CD1c-positive myeloid dendritic cell (primary cell): ENCODE measurements around the gene FSTL1.
A peak's percentile ranks its signal among the peaks of the same experiment; 100 is the strongest.

ENCODE experiments used
- DNase-seq: peaks from one replicate; pipeline ENCODE4 v3.0.0-alpha.2; 2016; ENCODE audit errors: extremely low spot score

Gene FSTL1

DNA sequence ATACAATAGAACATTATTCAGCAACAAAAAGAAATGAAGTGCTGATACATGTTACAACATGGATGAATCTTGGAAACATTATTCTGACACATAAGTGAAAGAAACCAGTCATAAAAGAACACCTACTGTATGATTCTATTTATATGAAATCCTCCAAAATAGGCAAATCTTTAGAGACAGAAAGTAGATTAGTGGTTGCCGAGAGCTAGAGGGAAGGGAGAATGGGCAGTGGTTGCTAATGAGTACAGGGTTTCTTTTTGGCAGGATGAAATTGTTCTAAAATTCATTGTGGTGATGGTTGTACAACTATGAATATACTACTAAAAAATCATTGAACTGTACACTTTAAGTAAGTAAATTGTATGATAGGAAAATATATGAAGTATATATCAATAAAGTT, 95.3 kb downstream of the FSTL1 start:
- DNase-seq, result no peak

DNA sequence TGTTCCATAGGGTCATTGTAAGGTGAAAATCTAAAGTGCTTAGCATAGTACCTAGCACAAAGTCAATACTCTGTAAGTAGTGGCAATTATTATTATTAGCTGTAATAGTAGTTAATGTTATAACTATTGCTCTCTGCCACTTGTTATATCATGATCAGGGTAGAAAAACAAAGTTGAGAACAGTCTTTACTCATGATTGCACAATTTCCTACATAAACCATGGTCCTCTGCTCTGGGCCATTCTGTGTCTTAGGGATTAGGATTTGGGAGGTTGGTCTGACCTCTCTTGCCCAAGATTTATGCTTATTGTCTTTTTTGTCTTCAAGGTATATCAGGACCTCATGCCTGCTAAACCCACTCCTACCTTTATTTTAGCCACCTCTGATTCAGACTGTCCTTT, 97.3 kb downstream of the FSTL1 start:
- no peak for DNase-seq

DNA sequence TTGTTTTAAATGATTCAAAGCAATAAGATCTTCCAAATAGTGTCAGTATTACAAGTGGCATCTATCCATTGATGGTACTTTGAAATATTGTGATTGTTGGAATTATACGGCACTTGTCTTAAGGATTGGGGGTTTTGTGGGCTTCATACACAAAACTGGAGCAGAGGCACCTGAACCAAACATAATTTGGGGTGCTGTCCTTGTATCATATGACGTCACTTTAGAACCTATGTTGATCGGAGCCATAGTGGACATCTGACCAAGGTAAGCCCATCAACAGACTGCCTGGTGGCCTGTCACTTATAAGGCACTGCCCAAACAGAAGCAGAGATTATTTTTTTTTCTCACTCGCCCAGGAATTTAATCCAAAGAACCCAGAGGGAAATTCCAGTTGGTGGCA, 98.8 kb downstream of the FSTL1 start:
- DNase-seq, result no peak

DNA sequence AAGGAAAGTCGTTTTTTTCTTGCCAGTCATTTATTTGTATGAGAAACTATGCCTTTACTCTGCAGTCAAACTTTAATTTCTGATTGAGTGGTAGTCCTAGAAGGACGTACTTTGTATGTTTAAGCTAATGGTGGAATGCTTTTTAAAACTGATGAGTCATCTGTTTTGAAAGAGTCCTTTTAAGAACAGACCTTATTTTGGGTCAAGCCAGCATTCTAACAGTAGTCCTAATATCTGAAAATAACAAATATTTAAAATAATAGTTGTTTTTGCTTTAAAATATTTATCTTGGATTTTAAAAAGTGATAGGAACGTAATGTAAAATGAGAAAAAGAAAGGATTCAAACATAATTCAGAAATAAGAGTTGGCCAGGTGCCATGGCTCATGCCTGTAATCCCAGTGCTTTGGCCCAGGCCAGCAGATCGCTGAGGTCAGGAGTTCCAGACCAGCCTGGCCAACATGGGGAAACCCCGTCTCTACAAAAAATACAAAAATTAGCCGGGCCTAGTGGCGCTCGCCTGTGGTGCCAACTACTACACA, 100.3 kb downstream of the FSTL1 start:
- no peak for DNase-seq

DNA sequence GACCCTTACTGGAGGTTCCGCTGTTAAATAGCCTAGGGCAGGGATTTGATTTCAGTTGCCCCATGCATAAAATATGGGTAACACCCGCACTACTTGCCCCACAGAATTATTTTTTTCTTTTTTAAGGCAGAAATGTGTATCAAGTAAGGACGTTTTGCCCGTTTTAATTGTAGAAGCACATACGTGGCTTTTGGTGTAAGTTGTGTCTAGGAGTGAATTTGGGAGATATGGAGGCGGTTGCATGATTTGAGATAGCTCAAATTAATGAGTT, 101.0 kb downstream of the FSTL1 start:
- DNase-seq, result no peak

DNA sequence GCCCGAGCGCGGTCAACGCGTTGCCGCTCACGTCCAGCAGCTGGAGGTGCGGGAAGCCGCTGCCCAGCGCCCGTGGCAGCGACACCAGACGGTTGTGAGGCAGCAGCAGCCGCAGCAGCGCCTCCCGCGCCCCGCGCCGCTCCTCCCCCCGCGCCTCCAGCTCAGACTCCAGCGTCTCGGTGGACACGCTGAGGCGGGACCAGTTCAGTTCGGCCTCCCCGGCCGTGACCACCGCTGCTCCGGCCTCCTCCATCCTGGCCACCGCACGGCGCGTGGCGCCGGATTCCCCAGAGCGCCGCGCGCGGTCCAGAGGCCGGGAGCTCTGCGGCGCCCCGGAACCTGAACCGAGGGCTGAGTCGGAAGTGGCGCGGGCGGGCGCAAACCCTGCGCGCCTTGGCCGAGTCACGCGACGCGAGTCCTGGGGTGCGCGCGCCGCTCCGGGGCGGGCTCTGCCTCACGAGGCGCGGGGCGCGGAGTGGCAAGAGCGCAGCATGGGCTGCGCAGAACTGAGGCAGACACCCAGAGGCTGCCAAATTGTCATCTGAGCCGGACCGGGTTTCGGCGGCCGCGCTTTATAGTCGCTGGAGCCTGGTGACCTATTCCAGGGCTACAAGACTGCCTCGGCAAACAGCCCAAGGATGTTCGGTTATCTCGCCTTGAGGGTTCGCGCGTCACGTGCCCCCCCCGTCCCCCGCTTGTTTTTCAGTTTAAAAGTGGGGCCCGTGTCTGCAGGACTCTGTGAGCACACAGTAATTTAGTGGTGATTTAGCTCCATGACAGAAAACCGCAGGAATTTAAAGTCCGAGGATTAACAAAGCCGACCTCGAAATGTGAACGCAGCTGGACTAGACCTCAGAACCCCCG, 101.6 kb downstream of the FSTL1 start, which contains the start of gene LRRC58:
TSS of gene LRRC58 (minus strand) at position 364 of the 864 bp plus-strand sequence. CDS start at position 253, 111 bp downstream.
- peak; percentile 98 for DNase-seq

DNA sequence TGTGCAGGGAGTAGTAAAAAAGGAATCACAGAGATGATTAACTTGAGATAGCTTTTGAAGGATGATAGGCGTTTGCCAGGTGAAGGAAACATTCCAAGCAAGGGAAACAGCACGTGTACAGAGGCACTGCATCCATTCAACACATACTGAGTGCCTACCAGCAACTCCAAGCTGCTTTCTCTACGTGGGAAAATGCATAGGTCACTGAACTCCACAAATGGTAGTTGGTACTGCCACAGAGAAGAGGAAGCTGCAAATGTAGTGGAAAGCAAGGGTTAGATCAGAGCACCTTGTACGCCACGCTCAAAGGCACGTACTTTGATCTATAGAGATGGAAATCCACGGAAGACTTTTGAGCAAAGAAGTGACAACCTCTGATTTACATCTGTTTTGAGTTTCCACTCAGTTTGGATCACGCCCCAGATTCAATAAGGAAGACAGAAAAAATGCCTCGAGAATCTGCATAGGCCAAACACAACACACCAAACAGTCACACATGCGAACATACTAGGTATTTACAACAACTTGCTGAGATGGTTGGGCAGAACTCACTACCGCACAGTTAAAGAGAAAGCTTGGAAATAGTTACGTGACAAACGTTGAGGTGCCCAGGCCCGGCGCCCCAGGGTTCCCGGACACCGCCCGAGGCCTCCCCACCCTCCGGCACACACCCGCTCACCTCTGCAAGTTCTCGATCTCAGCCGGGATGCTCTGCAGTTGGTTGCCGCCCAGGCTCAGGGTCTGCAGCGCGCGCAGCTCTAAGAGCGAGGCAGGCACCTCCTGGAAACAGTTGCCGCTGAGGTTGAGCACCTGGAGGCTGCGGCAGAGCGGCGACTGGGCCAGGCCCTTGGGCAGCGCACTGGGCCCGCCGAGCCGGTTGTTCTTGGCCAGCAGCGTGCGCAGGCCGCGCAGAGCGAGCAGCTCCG, 102.5 kb downstream of the FSTL1 start:
- peak; percentile 50 for DNase-seq

DNA sequence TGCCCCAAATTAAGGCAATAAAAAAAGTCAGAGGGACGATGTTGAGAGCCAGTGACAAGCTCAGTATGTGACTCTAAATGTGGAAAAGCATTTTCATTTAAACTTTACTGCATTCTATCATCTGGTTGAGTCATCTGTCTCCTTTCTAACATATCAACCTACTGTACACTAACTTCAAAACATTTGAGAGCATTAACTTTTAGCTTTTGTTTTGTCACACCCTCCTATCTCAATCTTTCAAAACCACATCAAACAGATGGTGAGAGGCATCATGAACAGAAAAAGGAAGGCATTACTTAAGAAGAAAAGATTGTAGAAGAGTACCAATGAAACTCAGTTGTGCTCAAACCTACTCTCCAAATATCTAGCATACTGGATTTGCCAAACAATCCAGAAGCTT, 106.4 kb downstream of the FSTL1 start:
- no peak for DNase-seq
